K562 (cell line): ENCODE results near the gene ERI2. TPM values are rescaled to one million over a fixed set of nuclear protein-coding genes. Genes with fewer than 3 reads are reported as not detected.
A peak's percentile ranks its signal among the peaks of the same experiment; 100 is the strongest.

Experiments
- BRF2 ChIP-seq: IDR thresholded peaks from 3 replicates; pipeline ENCODE4 v1.6.1; 2011; ENCODE audit warnings: borderline replicate concordance, mild to moderate bottlenecking; ENCODE audit not compliant: insufficient read length, insufficient read depth
- COPS2 ChIP-seq: fragments of 450-650 bp; conservative IDR thresholded peaks from 2 replicates; pipeline ENCODE4 v1.6.1; 2016; ENCODE audit warnings: mild to moderate bottlenecking, moderate library complexity
- CXXC5 ChIP-seq: fragments of 250-450 bp; sonication (Bioruptor Pico); IDR thresholded peaks from 2 replicates; pipeline ENCODE4 v1.8.0; 2022; ENCODE audit warnings: inconsistent platforms, mild to moderate bottlenecking, moderate library complexity
- E2F3 ChIP-seq: fragments of 250-450 bp; sonication (Bioruptor Pico); IDR thresholded peaks from 2 replicates; pipeline ENCODE4 v1.4.0; 2020; ENCODE audit warnings: mild to moderate bottlenecking
- EHMT2 ChIP-seq: fragments of 450-650 bp; IDR thresholded peaks from 2 replicates; pipeline ENCODE4 v1.6.1; 2018; ENCODE audit warnings: antibody characterized with exemption
- EP400 ChIP-seq: fragments of 450-650 bp; IDR thresholded peaks from 2 replicates; pipeline ENCODE4 v1.6.1; 2017; ENCODE audit warnings: antibody characterized with exemption, mild to moderate bottlenecking, moderate library complexity
- KAT8 ChIP-seq: fragments of 450-650 bp; IDR thresholded peaks from 2 replicates; pipeline ENCODE4 v1.6.1; 2016; ENCODE audit warnings: low read depth, mild to moderate bottlenecking
- MYBL2 ChIP-seq, 2 experiments: fragments of 450-650 bp in 1 of 2; sonication (generic) in 1 of 2; formaldehyde crosslinking in 1 of 2; IDR thresholded peaks; 2 replicates each; pipeline versions ENCODE4 v1.6.1 to v1.8.1; 2017 to 2022; ENCODE audit warnings: borderline replicate concordance in 1 of 2, inconsistent platforms in 1 of 2, low read depth in 1 of 2, mild to moderate bottlenecking in 1 of 2, missing genetic modification reagents in 1 of 2, moderate library complexity in 1 of 2
- NR2C2 ChIP-seq, 2 experiments: fragments of 200-800 bp in 1 of 2; sonication (Bioruptor generic) in 1 of 2; sonication (generic) in 1 of 2; formaldehyde crosslinking in 1 of 2; IDR thresholded peaks; 2 replicates each; pipeline versions ENCODE4 v1.6.1 to v1.8.0; 2016 to 2022; ENCODE audit warnings: mild to moderate bottlenecking in 1 of 2, missing compliant biosample characterization in 1 of 2, missing genetic modification characterization in 1 of 2, missing genetic modification reagents in 1 of 2
- PTBP1 ChIP-seq: fragments of 200-400 bp; formaldehyde crosslinking; IDR thresholded peaks from 2 replicates; pipeline ENCODE4 v1.6.1; 2017; ENCODE audit warnings: low read depth, low read length
- SMAD4 ChIP-seq: fragments of 250-450 bp; sonication (Bioruptor Pico); conservative IDR thresholded peaks from 2 replicates; pipeline ENCODE4 v1.8.0; 2021; ENCODE audit warnings: inconsistent platforms, mild to moderate bottlenecking, moderate library complexity
- SMARCC2 ChIP-seq: fragments of 450-650 bp; IDR thresholded peaks from 2 replicates; pipeline ENCODE4 v1.6.1; 2017; ENCODE audit warnings: antibody characterized with exemption, moderate library complexity, mild to moderate bottlenecking, low read depth
- TOE1 ChIP-seq, 2 experiments: fragments of 450-650 bp in 1 of 2; sonication (generic) in 1 of 2; formaldehyde crosslinking in 1 of 2; IDR thresholded peaks; 2 replicates each; pipeline versions ENCODE4 v1.7.1 to v1.8.0; 2016 to 2022; ENCODE audit warnings: borderline replicate concordance in 2 of 2, mild to moderate bottlenecking in 2 of 2, antibody characterized with exemption in 1 of 2, inconsistent platforms in 1 of 2, low read depth in 1 of 2, missing genetic modification reagents in 1 of 2, moderate library complexity in 1 of 2
- XRCC4 ChIP-seq: IDR thresholded peaks from one replicate; pipeline ENCODE4 v1.6.1; 2011; ENCODE audit not compliant: insufficient read depth, insufficient read length; ENCODE audit errors: extremely low read depth
- ZNF165 ChIP-seq: fragments of 250-450 bp; sonication (Bioruptor Pico); IDR thresholded peaks from 2 replicates; pipeline ENCODE4 v1.4.0; 2020; ENCODE audit warnings: borderline replicate concordance
- polyA plus RNA-seq, 8 experiments: library from polyadenylated mRNA; depleted of rRNA in 4 of 8; stranded (reverse) in 5 of 8; unstranded in 3 of 8; fragments of >200 nt; fragmentation: Nextera tagmentation in 2 of 8; fragmentation: Illumina TruSeq in 1 of 8; extraction: Ambion mirVana in 2 of 8; extraction: Trizol in 1 of 8; gene quantifications; 2 replicates each; pipeline versions ENCODE4 v1.2.1 to v1.2.3, GENCODE V29; 2011 to 2014; ENCODE audit warnings: inconsistent platforms in 1 of 8, missing spikeins in 1 of 8
- total RNA-seq, 7 experiments: library from RNA; depleted of rRNA in 6 of 7; stranded (reverse); fragments of >200 nt in 6 of 7; fragmentation: Illumina TruSeq in 2 of 7; extraction: Trizol in 2 of 7; gene quantifications; 2 replicates each; pipeline versions ENCODE4 v1.2.1 to v1.2.3, GENCODE V29; 2011 to 2021; ENCODE audit warnings: low replicate concordance in 1 of 7
- TF ChIP-seq, protein P1 (sequence below): fragments of 450-650 bp; IDR thresholded peaks from 2 replicates; pipeline ENCODE4 v1.6.1; 2016; ENCODE audit warnings: mild to moderate bottlenecking
- TF ChIP-seq, protein P2 (sequence below): fragments of 450-650 bp; formaldehyde crosslinking; IDR thresholded peaks from 2 replicates; pipeline ENCODE4 v1.4.0; 2022; ENCODE audit warnings: missing genetic modification characterization
- TF ChIP-seq, protein P3 (sequence below): fragments of 250-450 bp; sonication (Bioruptor Pico); IDR thresholded peaks from 2 replicates; pipeline ENCODE4 v1.6.1; 2021; ENCODE audit warnings: mild to moderate bottlenecking

The ERI2 gene
- total and polyA plus RNA-seq, 9 of the 15 experiments (the other 6 are each of a cell fraction or from before 2014, with no cell fraction given), result 23.3 to 57.0 (median 48.1) TPM

GRCh38 chr16:20763461-20764232, 42.6 kb downstream of the ERI2 start, which contains the start of gene ACSM3 (continued):
- TF ChIP-seq BRF2 (no peak), TOE1 (IDR thresholded peaks at IDR 0.05; ENCODE audit: borderline replicate concordance) (0 out of 2 replicates have a peak, but pooled peaks have one; percentile 14), TOE1 (CRISPR knock-in tag; IDR thresholded peaks at IDR 0.05; ENCODE audit: borderline replicate concordance, low read depth) (no peak), KAT8 (no peak), PTBP1 (no peak), ZNF165 (CRISPR knock-in tag) (no peak), EHMT2 (peak; percentile 32; the same call in 1 of the 2 replicates), EP400 (peak; percentile 73), CXXC5 (CRISPR knock-in tag) (peak; percentile 40; the same call in 1 of the 2 replicates), SMAD4 (CRISPR knock-in tag) (peak; percentile 58; the same call in 1 of the 2 replicates), NR2C2 (CRISPR knock-in tag; IDR thresholded peaks at IDR 0.05) (no peak), NR2C2 (tag; IDR thresholded peaks at IDR 0.05) (peak; percentile 71), XRCC4 (no peak), E2F3 (CRISPR knock-in tag) (no peak), COPS2 (no peak), SMARCC2 (no peak), MYBL2 (IDR thresholded peaks at IDR 0.05; ENCODE audit: low read depth) (peak; percentile 98), MYBL2 (CRISPR knock-in tag; IDR thresholded peaks at IDR 0.05; ENCODE audit: borderline replicate concordance) (no peak)
- TF ChIP-seq, protein P1, sequence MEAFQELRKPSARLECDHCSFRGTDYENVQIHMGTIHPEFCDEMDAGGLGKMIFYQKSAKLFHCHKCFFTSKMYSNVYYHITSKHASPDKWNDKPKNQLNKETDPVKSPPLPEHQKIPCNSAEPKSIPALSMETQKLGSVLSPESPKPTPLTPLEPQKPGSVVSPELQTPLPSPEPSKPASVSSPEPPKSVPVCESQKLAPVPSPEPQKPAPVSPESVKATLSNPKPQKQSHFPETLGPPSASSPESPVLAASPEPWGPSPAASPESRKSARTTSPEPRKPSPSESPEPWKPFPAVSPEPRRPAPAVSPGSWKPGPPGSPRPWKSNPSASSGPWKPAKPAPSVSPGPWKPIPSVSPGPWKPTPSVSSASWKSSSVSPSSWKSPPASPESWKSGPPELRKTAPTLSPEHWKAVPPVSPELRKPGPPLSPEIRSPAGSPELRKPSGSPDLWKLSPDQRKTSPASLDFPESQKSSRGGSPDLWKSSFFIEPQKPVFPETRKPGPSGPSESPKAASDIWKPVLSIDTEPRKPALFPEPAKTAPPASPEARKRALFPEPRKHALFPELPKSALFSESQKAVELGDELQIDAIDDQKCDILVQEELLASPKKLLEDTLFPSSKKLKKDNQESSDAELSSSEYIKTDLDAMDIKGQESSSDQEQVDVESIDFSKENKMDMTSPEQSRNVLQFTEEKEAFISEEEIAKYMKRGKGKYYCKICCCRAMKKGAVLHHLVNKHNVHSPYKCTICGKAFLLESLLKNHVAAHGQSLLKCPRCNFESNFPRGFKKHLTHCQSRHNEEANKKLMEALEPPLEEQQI, result peak; percentile 55
- TF ChIP-seq, protein P2, sequence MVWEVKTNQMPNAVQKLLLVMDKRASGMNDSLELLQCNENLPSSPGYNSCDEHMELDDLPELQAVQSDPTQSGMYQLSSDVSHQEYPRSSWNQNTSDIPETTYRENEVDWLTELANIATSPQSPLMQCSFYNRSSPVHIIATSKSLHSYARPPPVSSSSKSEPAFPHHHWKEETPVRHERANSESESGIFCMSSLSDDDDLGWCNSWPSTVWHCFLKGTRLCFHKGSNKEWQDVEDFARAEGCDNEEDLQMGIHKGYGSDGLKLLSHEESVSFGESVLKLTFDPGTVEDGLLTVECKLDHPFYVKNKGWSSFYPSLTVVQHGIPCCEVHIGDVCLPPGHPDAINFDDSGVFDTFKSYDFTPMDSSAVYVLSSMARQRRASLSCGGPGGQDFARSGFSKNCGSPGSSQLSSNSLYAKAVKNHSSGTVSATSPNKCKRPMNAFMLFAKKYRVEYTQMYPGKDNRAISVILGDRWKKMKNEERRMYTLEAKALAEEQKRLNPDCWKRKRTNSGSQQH (CRISPR knock-in tag), result 0 out of 2 replicates have a peak, but pooled peaks have one; percentile 35
- TF ChIP-seq, protein P3, sequence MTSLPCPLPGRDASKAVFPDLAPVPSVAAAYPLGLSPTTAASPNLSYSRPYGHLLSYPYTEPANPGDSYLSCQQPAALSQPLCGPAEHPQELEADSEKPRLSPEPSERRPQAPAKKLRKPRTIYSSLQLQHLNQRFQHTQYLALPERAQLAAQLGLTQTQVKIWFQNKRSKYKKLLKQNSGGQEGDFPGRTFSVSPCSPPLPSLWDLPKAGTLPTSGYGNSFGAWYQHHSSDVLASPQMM (CRISPR knock-in tag), result no peak
